ENCODE data around the gene CACNA1F. TPM values are rescaled to one million over a fixed set of nuclear protein-coding genes. Genes with fewer than 3 reads are reported as not detected.
A peak's percentile ranks its signal among the peaks of the same experiment; 100 is the strongest.

The CACNA1F gene
- total and polyA plus RNA-seq, 10 of the 15 experiments (the other 5 are each of a cell fraction or from before 2014, with no cell fraction given): 0.01 to 0.32 (median 0.05) TPM; not detected in 5

GRCh38 chrX:49269010-49269766, 36.0 kb upstream of the CACNA1F start (continued):
- TF ChIP-seq HCFC1 (IDR thresholded peaks at IDR 0.05; ENCODE audit: low read length) (no peak; the same call in 1 of the 2 replicates), PAX8 (IDR thresholded peaks at IDR 0.05) (no peak), HDAC2 (IDR thresholded peaks at IDR 0.05) (no peak), YY1 (IDR thresholded peaks at IDR 0.05; ENCODE audit: low read depth, low read length) (no peak), CBX3 (IDR thresholded peaks at IDR 0.05; ENCODE audit: borderline replicate concordance, low read depth) (no peak), JUNB (IDR thresholded peaks at IDR 0.05) (no peak), ASH2L (IDR thresholded peaks at IDR 0.05; ENCODE audit: borderline replicate concordance, low read depth) (no peak), ZNF622 (IDR thresholded peaks at IDR 0.05) (no peak), STAT3 (IDR thresholded peaks at IDR 0.05; ENCODE audit: low read depth, low read length) (no peak), SPI1 (IDR thresholded peaks at IDR 0.05; ENCODE audit: borderline replicate concordance, insufficient read depth, low read depth, low read length) (no peak), TBL1XR1 (IDR thresholded peaks at IDR 0.05; ENCODE audit: low read depth, low read length) (0 out of 2 replicates have a peak, but pooled peaks have one; percentile 54), TCF12 (IDR thresholded peaks at IDR 0.05; ENCODE audit: low read depth, low read length) (no peak), RAD21 (IDR thresholded peaks at IDR 0.05; ENCODE audit: insufficient read depth, low read depth, low read length) (no peak), SMARCA5 (IDR thresholded peaks at IDR 0.05) (no peak), KDM1A (IDR thresholded peaks at IDR 0.05; ENCODE audit: borderline replicate concordance) (no peak), CHD2 (IDR thresholded peaks at IDR 0.05; ENCODE audit: borderline replicate concordance, low read depth, low read length) (peak; percentile 95), IRF4 (IDR thresholded peaks at IDR 0.05; ENCODE audit: low read depth, low read length) (no peak), USF2 (IDR thresholded peaks at IDR 0.05; ENCODE audit: borderline replicate concordance, low read depth, low read length) (no peak), JUND (IDR thresholded peaks at IDR 0.05; ENCODE audit: low read depth, low read length) (0 out of 2 replicates have a peak, but pooled peaks have one; percentile 36), FOXM1 (IDR thresholded peaks at IDR 0.05; ENCODE audit: low read depth, low read length) (no peak), PML (IDR thresholded peaks at IDR 0.05; ENCODE audit: low read length) (no peak), CBX5 (IDR thresholded peaks at IDR 0.05; ENCODE audit: low read depth) (no peak), ZBED1 (IDR thresholded peaks at IDR 0.05; ENCODE audit: borderline replicate concordance) (no peak), ZNF687 (IDR thresholded peaks at IDR 0.05) (no peak), ZBTB4 (CRISPR knock-in tag; IDR thresholded peaks at IDR 0.05) (no peak), NR2F1 (conservative IDR thresholded peaks at IDR 0.05) (no peak)

All from GM12878 (cell line).